K562 (cell line): ENCODE measurements around the gene NOL4L. TPM values are rescaled to one million over a fixed set of nuclear protein-coding genes. Genes with fewer than 3 reads are reported as not detected.

Source experiments
- ATAC-seq: fragments of 200-7000 bp; cut with Tn5 transposase; 3 replicates; pipeline ENCODE4 v1.9.1; 2020; ENCODE audit warnings: moderate library complexity
- BruUV-seq: library from RNA; stranded (reverse); fragments of 400-500 nt; replicated peaks from 2 replicates; lab custom pipeline; 2021; lab: Mats Ljungman, UMichigan
- CTCF ChIA-PET: fragments of 300-600 bp; formaldehyde crosslinking; extraction: SDS; loops from one replicate; lab custom pipeline; 2021; ENCODE audit warnings: low intra/inter-chr PET ratio; lab: Yijun Ruan, JAX
- POLR2A ChIA-PET: fragments of 300-600, 350-650 bp; sonication (Branson Sonifier 250); formaldehyde crosslinking; extraction: SDS; loops from one replicate; lab custom pipeline; 2021; ENCODE audit warnings: antibody characterized with exemption, inconsistent platforms; lab: Yijun Ruan, JAX
- DNase-seq, 4 experiments: peaks; one replicate each; pipeline versions ENCODE4 v3.0.0 to v3.0.0-alpha.2; 2011 to 2018; ENCODE audit warnings: low spot score in 3 of 4, mixed read lengths in 3 of 4; ENCODE audit errors: extremely low read depth in 1 of 4
- FAIRE-seq: peaks from 2 replicates; lab custom pipeline; 2011; peaks lifted over from hg19 to GRCh38; lab: Jason Lieb, UNC
- H2AFZ ChIP-seq: 2 replicates; pipeline ENCODE4 v1.6.0; 2011; ENCODE audit warnings: low read depth, low read length, control low read depth, inconsistent platforms
- H3K27ac ChIP-seq: fragments of 200-600 bp; 3 replicates; pipeline ENCODE4 v1.8.0; 2011; ENCODE audit warnings: low read depth, mild to moderate bottlenecking, control low read depth, inconsistent platforms, low read length, moderate library complexity, mixed read lengths; ENCODE audit errors: extremely low read depth
- H3K27me3 ChIP-seq, 2 experiments: fragments of 300-600 bp in 1 of 2; 2 replicates in 1 of 2; 3 replicates in 1 of 2; pipeline versions ENCODE4 v1.6.0 to v1.8.0; 2011; ENCODE audit warnings: inconsistent platforms in 2 of 2, low read length in 2 of 2, mild to moderate bottlenecking in 1 of 2, mixed read lengths in 1 of 2, moderate library complexity in 1 of 2; ENCODE audit not compliant: control insufficient read depth in 2 of 2, insufficient read depth in 2 of 2
- H3K36me3 ChIP-seq: fragments of 300-600 bp; 3 replicates; pipeline ENCODE4 v1.8.0; 2011; ENCODE audit warnings: mild to moderate bottlenecking, low read length, inconsistent platforms; ENCODE audit not compliant: control insufficient read depth, insufficient read depth
- H3K4me1 ChIP-seq, 2 experiments: fragments of 200-600 bp in 1 of 2; replicated peaks in 1 of 2; 2 replicates in 1 of 2; 3 replicates in 1 of 2; pipeline versions ENCODE4 v1.5.1 to v1.8.0; 2011; ENCODE audit warnings: inconsistent platforms in 2 of 2, low read length in 2 of 2, mild to moderate bottlenecking in 1 of 2, mixed read lengths in 1 of 2, moderate library complexity in 1 of 2; ENCODE audit not compliant: control insufficient read depth in 2 of 2, insufficient read depth in 2 of 2
- H3K4me2 ChIP-seq: 2 replicates; pipeline ENCODE4 v1.6.1; 2011; ENCODE audit warnings: low read length, control low read depth, inconsistent platforms, mixed read lengths; ENCODE audit not compliant: insufficient read depth
- H3K4me3 ChIP-seq: fragments of 200-600 bp; sonication (generic), shearing (Covaris generic); 2 replicates; pipeline ENCODE4 v1.5.1; 2016; ENCODE audit warnings: control low read depth, inconsistent platforms
- H3K79me2 ChIP-seq: fragments of 200-600 bp; 3 replicates; pipeline ENCODE4 v1.8.0; 2011; ENCODE audit warnings: low read length, inconsistent platforms; ENCODE audit not compliant: control insufficient read depth, insufficient read depth
- H3K9ac ChIP-seq, 2 experiments: 2 replicates each; pipeline versions ENCODE4 v1.6.0 to v1.6.1; 2011; ENCODE audit warnings: low read depth in 2 of 2, low read length in 2 of 2, control low read depth in 1 of 2, inconsistent platforms in 1 of 2, mild to moderate bottlenecking in 1 of 2, mixed read lengths in 1 of 2; ENCODE audit not compliant: insufficient read depth in 1 of 2
- H3K9me1 ChIP-seq: one replicate; pipeline ENCODE4 v1.6.0; 2011; ENCODE audit warnings: inconsistent platforms, mild to moderate bottlenecking, low read length, moderate library complexity; ENCODE audit not compliant: control insufficient read depth, insufficient read depth
- H3K9me3 ChIP-seq: replicated peaks from 2 replicates; pipeline ENCODE4 v1.5.1; 2011; ENCODE audit warnings: low read depth, low read length, inconsistent platforms; ENCODE audit not compliant: control insufficient read depth, insufficient read depth
- H4K20me1 ChIP-seq: replicated peaks from 2 replicates; pipeline ENCODE4 v1.6.1; 2011; ENCODE audit warnings: low read length, inconsistent platforms, mixed read lengths; ENCODE audit not compliant: control insufficient read depth, insufficient read depth
- CAMTA2 ChIP-seq: fragments of 250-450 bp; sonication (Bioruptor Pico); conservative IDR thresholded peaks from 2 replicates; pipeline ENCODE4 v1.5.1; 2022
- CHD4 ChIP-seq: fragments of 200-600 bp; sonication (generic); IDR thresholded peaks from 3 replicates; pipeline ENCODE4 v1.6.1; 2012; ENCODE audit warnings: low read depth, mild to moderate bottlenecking, mixed read lengths, low read length, inconsistent platforms; ENCODE audit not compliant: insufficient read depth, insufficient replicate concordance, poor library complexity, severe bottlenecking
- CTCF ChIP-seq, 3 experiments: IDR thresholded peaks in 2 of 3; conservative IDR thresholded peaks in 1 of 3; 2 replicates each; pipeline ENCODE4 v1.5.1; 2011 to 2012; ENCODE audit warnings: low read length in 3 of 3, mild to moderate bottlenecking in 3 of 3, control low read depth in 2 of 3, improper control_type of control experiment in 1 of 3, inconsistent platforms in 1 of 3, low read depth in 1 of 3, mixed read lengths in 1 of 3, moderate library complexity in 1 of 3; ENCODE audit not compliant: insufficient read depth in 2 of 3
- HINFP ChIP-seq: fragments of 450-650 bp; conservative IDR thresholded peaks from 2 replicates; pipeline ENCODE4 v1.6.1; 2016; ENCODE audit warnings: missing genetic modification characterization, low read depth, mild to moderate bottlenecking, control low read depth, missing compliant biosample characterization
- HOMEZ ChIP-seq: fragments of 250-450 bp; sonication (Bioruptor Pico); IDR thresholded peaks from 2 replicates; pipeline ENCODE4 v1.4.0; 2020; ENCODE audit warnings: mild to moderate bottlenecking, moderate library complexity
- IFI16 ChIP-seq: fragments of 250-450 bp; sonication (Bioruptor Pico); IDR thresholded peaks from 2 replicates; pipeline ENCODE4 v2.1.2; 2022; ENCODE audit warnings: mild to moderate bottlenecking, inconsistent platforms
- MAFF ChIP-seq: IDR thresholded peaks from 2 replicates; pipeline ENCODE4 v1.6.1; 2012; ENCODE audit warnings: low read length, improper control_type of control experiment
- PHF8 ChIP-seq: fragments of 200-600 bp; sonication (generic); IDR thresholded peaks from 2 replicates; pipeline ENCODE4 v1.6.1; 2012; ENCODE audit warnings: mixed run types, mild to moderate bottlenecking, inconsistent platforms, low read length, moderate library complexity, borderline replicate concordance
- PKNOX1 ChIP-seq: fragments of 450-650 bp; IDR thresholded peaks from 2 replicates; pipeline ENCODE4 v1.6.1; 2016
- RAD51 ChIP-seq: fragments of 450-650 bp; IDR thresholded peaks from 2 replicates; pipeline ENCODE4 v1.7.1; 2016; ENCODE audit warnings: low read depth, mild to moderate bottlenecking, borderline replicate concordance
- SPI1 ChIP-seq: IDR thresholded peaks from 2 replicates; pipeline ENCODE4 v1.6.1; 2011; ENCODE audit warnings: low read depth, low read length, control low read depth, borderline replicate concordance
- TAF15 ChIP-seq: fragments of 200-400 bp; formaldehyde crosslinking; IDR thresholded peaks from 2 replicates; pipeline ENCODE4 v1.6.1; 2017; ENCODE audit warnings: mild to moderate bottlenecking, low read depth, low read length, moderate library complexity
- USF2 ChIP-seq: sonication (generic); formaldehyde crosslinking; IDR thresholded peaks from 2 replicates; pipeline ENCODE4 v1.5.0; 2020; ENCODE audit warnings: missing genetic modification reagents
- ZBTB8A ChIP-seq: fragments of 450-650 bp; IDR thresholded peaks from 2 replicates; pipeline ENCODE4 v1.6.1; 2018; ENCODE audit warnings: mild to moderate bottlenecking, moderate library complexity; ENCODE audit not compliant: partially characterized antibody
- WGBS: fragments of 100-300 bp; shearing (Covaris generic); methylation state at CpG from one replicate; pipeline ENCODE4 v1.1.6; 2016; ENCODE audit warnings: low coverage, mixed read lengths; ENCODE audit not compliant: insufficient coverage; ENCODE audit errors: missing lambda C conversion rate; 5-methylcytosine and 5-hydroxymethylcytosine counted together
- in situ Hi-C: fragments of 300-500 bp; cut with MboI; formaldehyde crosslinking; loops from 4 replicates; pipeline ENCODE4 v1.15.0; 2018; ENCODE audit warnings: inconsistent platforms, mixed read lengths
- intact Hi-C: fragments of 100-400 bp; cut with micrococcal nuclease; formaldehyde crosslinking; loops from 2 replicates; pipeline ENCODE4 v1.14.2; 2022
- polyA plus RNA-seq, 8 experiments: library from polyadenylated mRNA; depleted of rRNA in 4 of 8; stranded (reverse) in 5 of 8; unstranded in 3 of 8; fragments of >200 nt; fragmentation: Nextera tagmentation in 2 of 8; fragmentation: Illumina TruSeq in 1 of 8; extraction: Ambion mirVana in 2 of 8; extraction: Trizol in 1 of 8; gene quantifications; 2 replicates each; pipeline versions ENCODE4 v1.2.1 to v1.2.3, GENCODE V29; 2011 to 2014; ENCODE audit warnings: inconsistent platforms in 1 of 8, missing spikeins in 1 of 8
- total RNA-seq, 7 experiments: library from RNA; depleted of rRNA in 6 of 7; stranded (reverse); fragments of >200 nt in 6 of 7; fragmentation: Illumina TruSeq in 2 of 7; extraction: Trizol in 2 of 7; gene quantifications; 2 replicates each; pipeline versions ENCODE4 v1.2.1 to v1.2.3, GENCODE V29; 2011 to 2021; ENCODE audit warnings: low replicate concordance in 1 of 7

NOL4L gene
- total and polyA plus RNA-seq, 9 of the 15 experiments (the other 6 are each of a cell fraction or from before 2014, with no cell fraction given), result 5.1 to 36.2 (median 13.6) TPM

GRCh38 chr20:32547753-32548034 is 37.4 kb downstream of the NOL4L start:
- in situ Hi-C loops, result no loop called here
- no TSS peak for BruUV-seq
- H3K4me2 ChIP-seq, result no peak overlapping the region
- H3K27ac ChIP-seq, result no peak overlapping the region
- H4K20me1 ChIP-seq, result no peaks in the 10 kb centered on the region; the same call in 1 of the 2 replicates
- peak overlapping the region in 1 of 2 experiments; percentile 66; a peak in 2 of 4 replicates for H3K9ac ChIP-seq
- intact Hi-C loops, result no loop called here
- ChIA-PET POLR2A (interaction anchor here (1.3 kb wide), 1 partner anchor 12 kb away, joined by 4 read pairs; no protein-coding TSS in a partner anchor), CTCF (no interaction called here)
- 70% methylated on average over 1 of the region's 1 CpG for WGBS
- peaks cover 21% of the 10 kb centered on the region; the same call in 1 of the 3 replicates for H3K36me3 ChIP-seq
- no peak for DNase-seq
- no peak for FAIRE-seq
- no peak overlapping the region for H3K4me3 ChIP-seq
- peaks cover 0 to 7% of the 10 kb centered on the region in 2 experiments; a peak in 3 of 5 replicates for H3K4me1 ChIP-seq
- ATAC-seq, result no peak
- H3K79me2 ChIP-seq, result peaks cover 49% of the 10 kb centered on the region
- no peak overlapping the region for H2AFZ ChIP-seq
- H3K9me3 ChIP-seq, result no peaks in the 10 kb centered on the region
- no peaks in the 10 kb centered on the region for H3K27me3 ChIP-seq
- H3K9me1 ChIP-seq, result no peaks in the 10 kb centered on the region
- no peak for TF ChIP-seq IFI16 (CRISPR knock-in tag)
- TF ChIP-seq ZBTB8A, result no peak
- TF ChIP-seq SPI1, result no peak
- no peak for TF ChIP-seq TAF15
- no peak for TF ChIP-seq USF2
- no peak for TF ChIP-seq PKNOX1
- no peak for TF ChIP-seq RAD51
- TF ChIP-seq HINFP (tag), result no peak
- no peak for TF ChIP-seq PHF8
- no peak for TF ChIP-seq CHD4
- TF ChIP-seq HOMEZ (CRISPR knock-in tag), result no peak
- TF ChIP-seq CTCF (IDR thresholded peaks at IDR 0.05 in 2 of 3, conservative IDR thresholded peaks at IDR 0.05 in 1 of 3; ENCODE audit: insufficient read depth in 2 of 3, low read depth in 1 of 3, low read length in 3 of 3), result no peak
- TF ChIP-seq MAFF, result no peak
- no peak for TF ChIP-seq CAMTA2 (CRISPR knock-in tag)
